GM12875 (cell line): ENCODE results near the gene PRR5L.
"Not testable (repeated sequence)": the region's sequence is repeated elsewhere in the genome, so short reads cannot be mapped to it uniquely, and the experiment has no call there.

Experiments used
- H3K4me3 ChIP-seq: one replicate; pipeline ENCODE4 v1.5.1; 2011; ENCODE audit warnings: low read depth, low read length, control low read depth
- CTCF ChIP-seq: IDR thresholded peaks from 2 replicates; pipeline ENCODE4 v1.5.1; 2011; ENCODE audit warnings: low read depth, mild to moderate bottlenecking, control low read depth, inconsistent platforms, low read length, moderate library complexity, borderline replicate concordance; ENCODE audit not compliant: insufficient read depth

Gene PRR5L

DNA sequence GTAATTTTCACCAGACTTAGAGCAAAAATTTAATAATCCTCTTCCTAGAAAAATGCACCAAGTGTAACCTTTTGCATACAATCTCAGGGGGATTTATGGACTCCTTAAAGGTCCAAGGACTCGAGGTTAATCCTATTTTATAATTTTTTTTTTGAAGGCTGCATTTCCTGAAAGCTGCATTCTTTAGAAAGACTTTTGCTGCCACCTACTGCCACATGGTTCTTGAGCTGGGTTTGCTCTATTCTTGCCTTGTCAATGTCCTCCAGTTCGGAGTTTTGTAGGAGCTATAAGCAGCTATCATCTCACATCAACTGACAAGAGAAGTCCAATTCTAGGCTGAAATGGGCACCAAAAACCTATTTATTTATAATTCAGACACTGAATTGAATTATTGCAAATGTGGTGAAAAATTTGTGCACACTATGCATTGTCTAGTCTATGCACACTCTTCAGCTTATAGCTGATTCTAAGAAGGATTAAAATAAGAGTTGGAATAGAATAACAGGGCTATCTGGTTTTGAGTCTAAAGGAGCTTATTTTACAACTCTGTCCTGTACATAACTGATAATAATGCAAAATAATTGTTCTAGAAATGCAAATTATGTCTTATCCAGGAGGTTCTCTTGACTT, 182.7 kb downstream of the PRR5L start:
- peak; percentile 38; the same call in 1 of the 2 replicates for TF ChIP-seq CTCF
- H3K4me3 ChIP-seq = no peak overlapping the region

- no peak for TF ChIP-seq CTCF
- H3K4me3 ChIP-seq = no peak overlapping the region
Measured at GRCh38 chr11:36480833-36481232, 184.7 kb downstream of the PRR5L start.

DNA sequence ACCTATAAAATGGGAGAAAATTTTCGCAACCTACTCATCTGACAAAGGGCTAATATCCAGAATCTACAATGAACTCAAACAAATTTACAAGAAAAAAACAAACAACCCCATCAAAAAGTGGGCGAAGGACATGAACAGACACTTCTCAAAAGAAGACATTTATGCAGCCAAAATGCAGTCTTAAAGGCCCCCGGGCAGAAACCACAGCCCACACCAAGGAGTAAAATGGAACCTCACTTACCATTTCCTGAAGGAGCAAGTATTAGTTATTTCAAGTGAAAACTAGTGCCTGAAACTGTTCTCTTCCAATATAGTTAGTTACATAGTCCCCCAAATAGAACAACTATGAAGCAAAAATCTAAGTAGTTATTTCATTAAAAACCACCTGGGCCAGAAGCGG, 187.0 kb downstream of the PRR5L start:
- H3K4me3 ChIP-seq = not testable (repeated sequence)

GRCh38 chr11:36485298-36486002, 189.4 kb downstream of the PRR5L start:
- no peak for TF ChIP-seq CTCF
- no peak overlapping the region for H3K4me3 ChIP-seq

GRCh38 chr11:36487619-36488018, 191.5 kb downstream of the PRR5L start:
- no peak overlapping the region for H3K4me3 ChIP-seq
- no peak for TF ChIP-seq CTCF

DNA sequence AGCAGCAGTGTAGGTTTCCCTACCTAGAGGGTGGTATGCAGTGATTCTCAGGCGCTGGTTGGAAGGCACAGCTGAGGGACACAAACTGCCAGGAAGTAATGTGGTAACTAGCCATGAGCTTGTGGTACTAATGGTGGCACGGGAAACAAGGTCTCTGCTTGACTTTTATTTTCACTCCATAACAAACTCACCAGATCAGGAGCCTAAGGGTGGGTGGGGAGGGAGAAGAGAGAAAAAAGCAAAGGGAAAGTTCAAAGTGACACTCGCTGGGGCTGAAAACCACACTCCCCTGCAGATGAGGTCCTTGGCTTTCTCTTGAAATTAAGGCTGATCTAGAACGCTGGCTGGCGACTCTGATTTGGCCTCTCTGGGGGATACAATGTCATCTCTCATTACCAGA, 192.0 kb downstream of the PRR5L start:
- H3K4me3 ChIP-seq = no peak overlapping the region
- no peak for TF ChIP-seq CTCF

GRCh38 chr11:36490026-36490806, 194.1 kb downstream of the PRR5L start:
- TF ChIP-seq CTCF = no peak
- H3K4me3 ChIP-seq = no peak overlapping the region
